Liver (tissue), 3 donors: ENCODE results near the gene PTPRN2.

Experiments
- ATF3 ChIP-seq: IDR thresholded peaks from 2 replicates; pipeline ENCODE4 v1.6.1; 2016; ENCODE audit warnings: antibody characterized with exemption
- HNF4A ChIP-seq, 2 donors: conservative IDR thresholded peaks; 2 replicates each; pipeline ENCODE4 v1.6.1; 2016; ENCODE audit warnings: antibody characterized with exemption in 2 of 2, mild to moderate bottlenecking in 2 of 2
- HNF4G ChIP-seq: IDR thresholded peaks from 2 replicates; pipeline ENCODE4 v1.6.1; 2016; ENCODE audit warnings: antibody characterized with exemption
- NR2F2 ChIP-seq: IDR thresholded peaks from 2 replicates; pipeline ENCODE4 v1.6.1; 2016; ENCODE audit warnings: antibody characterized with exemption
- RAD21 ChIP-seq, 2 donors: IDR thresholded peaks; 2 replicates each; pipeline ENCODE4 v1.6.1; 2016; ENCODE audit warnings: antibody characterized with exemption in 2 of 2, mild to moderate bottlenecking in 2 of 2
- RXRA ChIP-seq, 2 donors: IDR thresholded peaks; 2 replicates each; pipeline ENCODE4 v1.6.1; 2017 to 2018; ENCODE audit warnings: antibody characterized with exemption in 2 of 2, mild to moderate bottlenecking in 1 of 2
- TAF1 ChIP-seq: conservative IDR thresholded peaks from 2 replicates; pipeline ENCODE4 v1.6.1; 2016; ENCODE audit warnings: antibody characterized with exemption, mild to moderate bottlenecking
- YY1 ChIP-seq: IDR thresholded peaks from 2 replicates; pipeline ENCODE4 v1.6.1; 2016; ENCODE audit warnings: antibody characterized with exemption, mild to moderate bottlenecking
- TF ChIP-seq, protein P1 (sequence below): fragments of 150-350 bp; IDR thresholded peaks from 2 replicates; pipeline ENCODE4 v1.5.1; 2017; ENCODE audit warnings: improper control_type of control experiment, low read depth, low read length; ENCODE audit not compliant: missing input control
- TF ChIP-seq, protein P2 (sequence below): IDR thresholded peaks from 2 replicates; pipeline ENCODE4 v1.6.1; 2016; ENCODE audit warnings: antibody characterized with exemption
- donor health status: healthy.
- donor health status: healthy.

GRCh38 chr7:158383665-158384064, 204.0 kb downstream of the PTPRN2 start:
- TF ChIP-seq, protein P1, sequence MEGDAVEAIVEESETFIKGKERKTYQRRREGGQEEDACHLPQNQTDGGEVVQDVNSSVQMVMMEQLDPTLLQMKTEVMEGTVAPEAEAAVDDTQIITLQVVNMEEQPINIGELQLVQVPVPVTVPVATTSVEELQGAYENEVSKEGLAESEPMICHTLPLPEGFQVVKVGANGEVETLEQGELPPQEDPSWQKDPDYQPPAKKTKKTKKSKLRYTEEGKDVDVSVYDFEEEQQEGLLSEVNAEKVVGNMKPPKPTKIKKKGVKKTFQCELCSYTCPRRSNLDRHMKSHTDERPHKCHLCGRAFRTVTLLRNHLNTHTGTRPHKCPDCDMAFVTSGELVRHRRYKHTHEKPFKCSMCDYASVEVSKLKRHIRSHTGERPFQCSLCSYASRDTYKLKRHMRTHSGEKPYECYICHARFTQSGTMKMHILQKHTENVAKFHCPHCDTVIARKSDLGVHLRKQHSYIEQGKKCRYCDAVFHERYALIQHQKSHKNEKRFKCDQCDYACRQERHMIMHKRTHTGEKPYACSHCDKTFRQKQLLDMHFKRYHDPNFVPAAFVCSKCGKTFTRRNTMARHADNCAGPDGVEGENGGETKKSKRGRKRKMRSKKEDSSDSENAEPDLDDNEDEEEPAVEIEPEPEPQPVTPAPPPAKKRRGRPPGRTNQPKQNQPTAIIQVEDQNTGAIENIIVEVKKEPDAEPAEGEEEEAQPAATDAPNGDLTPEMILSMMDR: no peak
- TF ChIP-seq ATF3 (no peak), TAF1 (no peak), RXRA (IDR thresholded peaks at IDR 0.05) (no peak), YY1 (no peak), HNF4G (no peak), NR2F2 (no peak), RAD21 (IDR thresholded peaks at IDR 0.05) (no peak), HNF4A (conservative IDR thresholded peaks at IDR 0.05) (no peak)
- TF ChIP-seq, protein P2, sequence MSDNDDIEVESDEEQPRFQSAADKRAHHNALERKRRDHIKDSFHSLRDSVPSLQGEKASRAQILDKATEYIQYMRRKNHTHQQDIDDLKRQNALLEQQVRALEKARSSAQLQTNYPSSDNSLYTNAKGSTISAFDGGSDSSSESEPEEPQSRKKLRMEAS: no peak
